BJ (cell line): ENCODE data around the gene CLPSL2. TPM values are rescaled to one million over a fixed set of nuclear protein-coding genes. Genes with fewer than 3 reads are reported as not detected.

ENCODE experiments used
- CTCF ChIA-PET: fragments of 350-600 bp; formaldehyde crosslinking; extraction: SDS; loops from one replicate; lab custom pipeline; 2021; ENCODE audit warnings: antibody characterized with exemption, inconsistent platforms; lab: Yijun Ruan, JAX
- POLR2A ChIA-PET: fragments of 300-600 bp; sonication (Branson Sonifier 250); formaldehyde crosslinking; extraction: SDS; loops from one replicate; lab custom pipeline; 2021; ENCODE audit warnings: antibody characterized with exemption; lab: Charles Lee
- DNase-seq: peaks from one replicate; pipeline ENCODE4 v3.0.0-alpha.2; 2011; ENCODE audit warnings: low read depth
- H3K27me3 ChIP-seq: 2 replicates; pipeline ENCODE4 v1.6.0; 2011; ENCODE audit warnings: low read length; ENCODE audit not compliant: control insufficient read depth, insufficient read depth
- H3K36me3 ChIP-seq: 2 replicates; pipeline ENCODE4 v1.5.1; 2011; ENCODE audit warnings: low read length; ENCODE audit not compliant: control insufficient read depth, insufficient read depth
- H3K4me3 ChIP-seq: 2 replicates; pipeline ENCODE4 v1.5.1; 2011; ENCODE audit warnings: low read depth, mild to moderate bottlenecking, control low read depth, low read length
- CTCF ChIP-seq: IDR thresholded peaks from 2 replicates; pipeline ENCODE4 v1.5.1; 2011; ENCODE audit warnings: low read depth, mild to moderate bottlenecking, control low read depth, inconsistent platforms, low read length, moderate library complexity; ENCODE audit not compliant: insufficient read depth
- polyA plus RNA-seq: library from polyadenylated mRNA; depleted of rRNA; stranded (reverse); fragments of >200 nt; gene quantifications from 2 replicates; pipeline ENCODE4 v1.2.3, GENCODE V29; 2011

CLPSL2 gene
- polyA plus RNA-seq, 1 experiment: not detected

GRCh38 chr6:35804996-35805736 is 28.8 kb downstream of the CLPSL2 start, which contains the start of gene LHFPL5:
TSS of gene LHFPL5 (plus strand) at chr6:35805352. CDS start at chr6:35805671, 319 bp downstream.
- DNase-seq: no peak
- Histone ChIP-seq H3K4me3 (peak within 1 kb of the TSS; percentile 25), H3K27me3 (no peaks in the 10 kb centered on the region), H3K36me3 (no peaks in the 10 kb centered on the region)
- ChIA-PET POLR2A (interaction anchor here (0.8 kb wide), 1 partner anchor 12 kb away, joined by 3 read pairs; no protein-coding TSS in a partner anchor), CTCF (no interaction called here)
- no peak for TF ChIP-seq CTCF

- ChIA-PET POLR2A (no interaction called here), CTCF (no interaction called here)
- no peak overlapping the region for H3K4me3 ChIP-seq
- H3K27me3 ChIP-seq: no peaks in the 10 kb centered on the region
- H3K36me3 ChIP-seq: no peaks in the 10 kb centered on the region
- TF ChIP-seq CTCF: no peak
- DNase-seq: no peak
Observed at GRCh38 chr6:35808688-35809087, 32.3 kb downstream of the CLPSL2 start.

GRCh38 chr6:35809809-35810208 is 33.4 kb downstream of the CLPSL2 start:
- TF ChIP-seq CTCF: no peak
- H3K36me3 ChIP-seq: no peaks in the 10 kb centered on the region
- no peaks in the 10 kb centered on the region for H3K27me3 ChIP-seq
- no peak for DNase-seq
- ChIA-PET CTCF (no interaction called here), POLR2A (no interaction called here)
- no peak overlapping the region for H3K4me3 ChIP-seq

GRCh38 chr6:35810971-35811698 is 34.7 kb downstream of the CLPSL2 start:
- no peaks in the 10 kb centered on the region for H3K27me3 ChIP-seq
- H3K36me3 ChIP-seq: no peaks in the 10 kb centered on the region
- no peak for TF ChIP-seq CTCF
- no peak for DNase-seq
- CTCF ChIA-PET: interaction anchor here (0.8 kb wide), 1 partner anchor 284 kb away, joined by 4 read pairs; no protein-coding TSS in a partner anchor
- no peak overlapping the region for H3K4me3 ChIP-seq
- POLR2A ChIA-PET: no interaction called here

GRCh38 chr6:35811699-35811995 is 35.2 kb downstream of the CLPSL2 start:
- CTCF ChIA-PET: interaction anchor here (0.8 kb wide), 1 partner anchor 284 kb away, joined by 4 read pairs; no protein-coding TSS in a partner anchor
- TF ChIP-seq CTCF: no peak
- Histone ChIP-seq H3K36me3 (no peaks in the 10 kb centered on the region), H3K27me3 (no peaks in the 10 kb centered on the region), H3K4me3 (no peak overlapping the region)
- POLR2A ChIA-PET: no interaction called here
- no peak for DNase-seq
